ENCODE results near the gene FLT3. TPM values are rescaled to one million over a fixed set of nuclear protein-coding genes. Genes with fewer than 3 reads are reported as not detected.

FLT3 gene
- total and polyA plus RNA-seq, 2 of the 13 experiments (the other 11 are each of a cell fraction or from before 2014, with no cell fraction given): not detected

DNA sequence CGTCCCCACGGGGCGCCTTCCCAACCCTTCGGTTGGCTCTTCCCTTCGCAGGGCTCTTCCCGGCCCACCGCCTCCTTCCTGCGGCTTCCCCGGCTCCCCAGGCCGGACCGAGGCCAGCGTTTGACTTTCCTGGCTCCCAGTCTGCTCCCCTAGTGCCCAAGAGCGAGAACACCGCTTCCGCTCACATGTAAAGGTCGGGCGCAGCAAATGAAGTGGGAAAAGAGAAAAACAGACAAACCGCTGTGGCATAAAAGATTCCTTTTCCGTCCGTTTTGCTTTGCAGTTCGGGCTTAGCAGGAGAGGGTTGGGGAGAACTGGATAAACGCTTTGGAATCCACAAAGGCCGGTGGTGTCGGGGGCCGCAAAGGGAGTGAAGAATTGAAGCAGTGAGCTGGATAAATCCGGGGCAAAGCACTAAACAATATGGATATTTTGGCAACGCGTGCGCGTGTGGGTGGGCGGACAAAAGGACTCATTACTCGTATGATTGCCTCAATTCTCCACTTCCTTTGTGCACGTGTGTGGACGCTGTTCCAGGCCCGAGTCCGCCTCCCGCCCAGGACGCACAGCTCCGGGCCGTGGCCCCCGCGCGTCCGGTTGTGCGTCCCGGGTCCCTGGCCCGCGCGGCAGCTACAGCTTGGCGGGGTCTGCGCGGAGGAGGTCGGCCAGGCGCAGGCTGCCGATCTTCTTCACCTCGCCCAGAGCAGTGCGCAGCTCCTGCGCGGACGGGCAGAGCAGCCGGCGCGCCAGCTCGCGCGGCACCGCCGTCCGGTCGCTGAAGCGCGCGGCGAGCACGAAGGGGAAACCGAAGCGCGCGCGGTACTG lies 122.7 kb downstream of the FLT3 start:
- in situ Hi-C loops (cut with HindIII; ENCODE audit: extremely low pct_ligation_motif_present, low pct_unique_long_range_greater_than_20kb): loop anchor here (10.0 to 25.0 kb wide), 2 partner anchors 490 to 613 kb away; no protein-coding TSS in a partner anchor
- Histone ChIP-seq H3K27me3 (ENCODE audit: control insufficient read depth in 1 of 2, insufficient read depth in 2 of 2, low read length in 2 of 2) (peaks cover 10 to 68% of the 10 kb centered on the region in 2 experiments), H3K4me3 (replicated peaks in 1 of 3; ENCODE audit: insufficient read depth in 1 of 3, low read depth in 2 of 3, low read length in 3 of 3) (no peak overlapping the region), H3K4me1 (ENCODE audit: insufficient read depth, low read length) (peaks cover 13% of the 10 kb centered on the region), H3K36me3 (replicated peaks in 1 of 2; ENCODE audit: control insufficient read depth in 1 of 2, insufficient read depth in 2 of 2, low read length in 2 of 2) (no peaks in the 10 kb centered on the region), H2AFZ (ENCODE audit: low read length) (no peak overlapping the region), H3K79me2 (ENCODE audit: insufficient read depth, low read length) (no peaks in the 10 kb centered on the region), H3K9ac (ENCODE audit: insufficient read depth, low read depth, low read length) (no peak overlapping the region), H3K27ac (ENCODE audit: extremely low read length, insufficient read depth, low read length) (no peak overlapping the region), H3K9me3 (ENCODE audit: low read length) (no peaks in the 10 kb centered on the region), H4K20me1 (ENCODE audit: insufficient read depth, low read length) (no peaks in the 10 kb centered on the region), H3K4me2 (ENCODE audit: low read depth, low read length) (no peak overlapping the region; the same call in 1 of the 2 replicates)
- ChIA-PET POLR2A (no interaction called here), CTCF (ENCODE audit: low intra/inter-chr PET ratio, low total read pairs) (no interaction called here)
- ATAC-seq (peak; percentile 24; the same call in 2 of the 3 replicates), DNase-seq (ENCODE audit: low spot score) (no peak), FAIRE-seq (no peak)
- BruUV-seq (replicated peaks): no TSS peak
- intact Hi-C loops (cut with micrococcal nuclease; ENCODE audit: unreplicated experiment): no loop called here
- 35% methylated on average over 32 of the region's 80 CpGs for WGBS (ENCODE audit: low lambda C conversion rate)
- peak; percentile 65; the same call in 1 of the 2 replicates for TF ChIP-seq ZNF800 (CRISPR knock-in tag; IDR thresholded peaks at IDR 0.05)
- TF ChIP-seq TAF1 (CRISPR knock-in tag; IDR thresholded peaks at IDR 0.05): no peak
- TF ChIP-seq NFE2L1 (CRISPR knock-in tag; IDR thresholded peaks at IDR 0.05; ENCODE audit: borderline replicate concordance): no peak
- no peak for TF ChIP-seq PTBP1 (IDR thresholded peaks at IDR 0.05; ENCODE audit: low read depth, low read length, poor library complexity, severe bottlenecking)
- TF ChIP-seq NAIF1 (CRISPR knock-in tag; IDR thresholded peaks at IDR 0.05; ENCODE audit: borderline replicate concordance): no peak
- TF ChIP-seq E2F1 (CRISPR knock-in tag; IDR thresholded peaks at IDR 0.05): no peak
- TF ChIP-seq MTF2 (CRISPR knock-in tag; IDR thresholded peaks at IDR 0.05; ENCODE audit: borderline replicate concordance): peak; percentile 32; the same call in 1 of the 2 replicates
- no peak for TF ChIP-seq ZNF713 (CRISPR knock-in tag; IDR thresholded peaks at IDR 0.05)
- no peak for TF ChIP-seq PHF5A (CRISPR knock-in tag; IDR thresholded peaks at IDR 0.05; ENCODE audit: low read depth, unreplicated experiment)
- TF ChIP-seq ZNF768 (CRISPR knock-in tag; IDR thresholded peaks at IDR 0.05): no peak
- no peak for TF ChIP-seq ZSCAN25 (CRISPR knock-in tag; IDR thresholded peaks at IDR 0.05)
- TF ChIP-seq MBD4 (IDR thresholded peaks at IDR 0.05; ENCODE audit: borderline replicate concordance, low read length): no peak
